Embryonic facial prominence (tissue), 1 donor: ENCODE data around the gene ONECUT3.

Experiments
- DNase-seq: peaks from one replicate; pipeline ENCODE4 v3.0.0-alpha.2; 2016; ENCODE audit errors: extremely low spot score

Gene ONECUT3

DNA sequence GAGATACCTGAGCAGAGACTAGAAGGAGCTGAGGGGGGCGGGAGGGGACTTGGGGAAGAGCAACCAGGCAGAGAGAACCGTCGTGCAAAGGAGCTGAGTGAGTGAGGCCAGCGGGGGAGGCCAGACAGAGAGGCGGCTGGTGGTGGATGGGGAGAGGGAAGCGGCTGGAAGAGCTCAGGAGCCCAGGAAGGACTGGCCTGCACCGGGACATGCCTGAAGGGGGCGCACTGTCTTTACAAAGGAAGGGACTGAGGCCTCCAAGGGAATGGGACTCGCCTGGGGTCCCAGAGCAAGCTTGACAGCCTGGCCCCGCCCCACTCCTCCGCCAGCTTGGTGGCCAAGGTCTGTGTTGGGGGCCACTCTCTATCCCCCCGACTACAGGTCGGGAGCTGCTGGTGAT is 14.9 kb downstream of the ONECUT3 start:
- no peak for DNase-seq

- no peak for DNase-seq
Measured at GRCh38 chr19:1768918-1769644, 15.8 kb downstream of the ONECUT3 start.

DNA sequence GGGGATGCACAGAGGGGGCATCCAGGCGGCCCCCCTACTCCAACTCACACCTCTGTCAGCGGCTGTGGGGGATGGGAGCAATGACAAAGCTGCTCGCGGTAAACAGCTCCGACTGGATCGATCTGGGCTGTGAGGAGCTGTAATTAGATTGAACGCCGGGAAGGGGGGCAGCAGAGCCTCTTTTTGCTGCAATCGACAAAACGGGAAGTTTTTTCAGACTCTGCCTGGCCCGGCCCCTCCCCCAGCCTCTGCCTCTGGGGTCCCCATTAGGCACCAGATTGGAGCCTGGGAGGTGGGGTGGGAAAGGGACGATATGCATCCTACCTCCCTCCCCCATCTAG is 16.3 kb downstream of the ONECUT3 start:
- DNase-seq = no peak

DNA sequence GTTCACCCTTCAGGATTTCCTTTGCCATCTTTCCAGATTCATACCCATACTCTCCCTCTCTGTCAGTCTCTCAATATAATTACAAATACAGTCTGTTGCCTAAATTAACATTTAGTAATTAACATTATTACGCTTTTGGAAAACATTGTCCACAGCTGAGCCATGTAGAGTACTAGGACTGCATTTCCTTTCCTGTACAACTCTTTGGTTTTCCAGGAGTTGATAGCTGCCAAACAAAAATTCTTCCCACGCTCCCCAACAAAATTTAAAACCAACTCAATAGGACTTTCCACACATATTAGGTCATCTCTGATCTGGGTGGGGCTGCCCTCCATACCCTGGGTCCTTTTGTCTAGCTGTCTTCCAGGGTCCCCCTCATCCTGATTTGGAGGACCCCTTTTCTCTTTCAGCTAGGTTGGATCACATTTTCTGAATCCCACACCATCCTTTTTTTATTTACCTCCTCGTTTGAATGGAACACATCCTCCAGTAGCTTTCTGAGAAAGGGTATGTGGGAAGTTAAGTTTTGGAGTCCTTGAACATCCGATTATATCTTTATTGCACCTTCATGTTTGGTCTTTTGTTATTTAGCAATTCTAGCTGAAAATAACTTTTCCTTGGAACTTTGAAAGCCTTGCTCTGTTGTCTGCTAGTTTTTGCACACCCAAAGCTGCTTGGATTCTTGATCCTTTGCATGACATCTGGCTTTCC is 17.7 kb downstream of the ONECUT3 start:
- DNase-seq = no peak

- no peak for DNase-seq
Measured at GRCh38 chr19:1773184-1773583, 19.9 kb downstream of the ONECUT3 start.

GRCh38 chr19:1774989-1775772 is 21.9 kb downstream of the ONECUT3 start:
- DNase-seq = no peak

DNA sequence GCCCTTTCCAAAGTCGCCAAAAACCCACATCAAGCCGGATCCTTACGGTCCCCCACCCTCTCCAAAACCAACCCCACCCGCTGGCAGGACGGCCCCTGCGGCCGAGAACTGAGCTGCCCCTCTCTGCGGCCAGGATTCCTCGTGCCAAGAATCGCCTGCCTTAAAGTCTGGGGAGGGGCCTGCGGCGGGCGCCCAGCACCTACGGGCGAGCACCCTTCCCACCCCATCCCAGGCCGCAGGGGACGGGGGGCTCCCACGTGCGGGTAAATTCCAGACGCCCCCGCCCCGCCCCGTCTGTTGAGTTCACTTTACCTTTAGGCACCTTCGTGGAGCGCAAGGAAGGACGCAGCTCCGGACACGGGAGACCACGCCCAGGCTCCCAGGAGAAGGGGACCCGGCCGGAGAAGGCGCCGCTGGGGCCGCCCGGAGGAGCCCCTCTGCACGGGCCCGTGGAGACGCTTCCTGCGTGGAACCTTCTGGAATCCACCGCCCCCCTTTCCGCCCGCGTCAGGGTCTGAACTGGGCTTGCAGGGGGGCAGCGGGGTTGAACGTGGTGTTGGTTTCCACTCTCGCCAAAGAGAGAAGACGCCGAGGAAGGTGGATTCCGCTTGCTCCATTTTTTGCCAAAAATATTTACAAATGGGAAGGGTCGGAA is 22.8 kb downstream of the ONECUT3 start:
- no peak for DNase-seq

GRCh38 chr19:1776606-1777147 is 23.4 kb downstream of the ONECUT3 start:
- no peak for DNase-seq

DNA sequence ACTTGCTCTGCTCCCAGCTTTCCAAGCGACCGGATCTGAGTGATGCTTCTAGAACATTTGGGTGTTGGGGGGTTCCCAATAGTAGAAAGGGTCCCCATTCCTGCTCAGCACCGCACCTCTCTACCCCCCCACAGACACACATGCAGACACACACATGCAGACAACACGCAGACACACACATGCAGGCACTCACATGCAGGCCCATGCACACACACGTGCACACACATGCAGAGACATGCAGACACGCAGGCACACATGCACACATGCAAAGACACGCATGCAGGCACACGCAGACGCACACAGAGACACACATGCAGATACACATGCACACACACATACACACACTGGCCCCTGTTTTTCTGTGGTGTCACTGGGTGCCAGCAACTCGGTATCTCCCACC is 23.8 kb downstream of the ONECUT3 start:
- DNase-seq = no peak

DNA sequence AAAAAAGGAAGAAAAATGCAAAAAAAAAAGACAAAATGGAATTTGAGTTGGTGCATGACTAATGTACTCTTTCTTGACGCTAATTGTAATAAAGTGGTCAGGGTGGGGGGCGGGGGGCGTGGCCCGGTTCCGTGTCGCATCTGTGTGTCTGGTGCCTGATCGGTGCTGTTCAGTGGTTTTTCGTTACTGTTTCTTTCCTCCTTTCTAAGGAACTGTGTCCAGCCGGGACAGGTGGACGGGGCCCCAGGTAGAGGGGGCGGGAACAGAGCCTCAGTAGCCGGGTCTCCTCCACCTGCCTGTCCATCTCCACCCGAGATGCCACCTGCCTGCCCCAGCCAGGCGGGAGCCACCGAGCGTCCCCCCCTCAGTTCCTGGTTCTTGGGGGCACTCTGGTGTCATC is 26.3 kb downstream of the ONECUT3 start:
- no peak for DNase-seq

DNA sequence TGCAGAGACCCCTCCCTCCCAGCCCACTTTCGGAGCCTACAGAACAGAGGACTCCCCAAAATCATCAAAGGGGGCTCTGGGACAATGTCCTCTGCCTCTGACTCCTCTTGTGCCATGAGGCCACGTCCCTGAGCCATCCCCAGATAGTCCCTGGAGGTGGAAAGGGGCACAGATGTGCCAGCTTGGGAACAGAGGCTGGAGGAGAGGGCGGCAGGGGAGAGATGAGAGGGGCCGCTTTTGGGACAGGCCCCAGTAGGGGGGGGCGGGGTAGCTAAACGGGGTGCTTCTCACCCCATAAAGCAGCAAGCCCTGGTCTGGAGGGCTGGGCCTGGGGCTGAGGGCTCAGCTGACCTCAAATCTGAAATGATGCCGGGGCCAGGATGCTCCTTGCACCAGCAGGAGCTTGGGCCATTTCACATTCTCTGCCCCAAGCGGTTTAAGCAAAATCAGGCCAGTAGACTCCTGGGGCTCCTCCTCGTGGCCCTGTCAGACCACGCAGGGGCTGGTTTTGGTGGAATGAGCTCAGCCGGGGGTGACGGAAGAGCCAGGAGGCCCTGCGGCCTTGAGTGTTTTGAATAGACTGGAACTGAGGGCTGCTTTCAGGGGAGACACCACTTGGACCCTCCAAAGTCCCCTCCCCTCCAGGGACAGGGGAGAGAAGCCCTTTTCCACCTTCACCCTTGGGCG is 27.1 kb downstream of the ONECUT3 start:
- DNase-seq = no peak

DNA sequence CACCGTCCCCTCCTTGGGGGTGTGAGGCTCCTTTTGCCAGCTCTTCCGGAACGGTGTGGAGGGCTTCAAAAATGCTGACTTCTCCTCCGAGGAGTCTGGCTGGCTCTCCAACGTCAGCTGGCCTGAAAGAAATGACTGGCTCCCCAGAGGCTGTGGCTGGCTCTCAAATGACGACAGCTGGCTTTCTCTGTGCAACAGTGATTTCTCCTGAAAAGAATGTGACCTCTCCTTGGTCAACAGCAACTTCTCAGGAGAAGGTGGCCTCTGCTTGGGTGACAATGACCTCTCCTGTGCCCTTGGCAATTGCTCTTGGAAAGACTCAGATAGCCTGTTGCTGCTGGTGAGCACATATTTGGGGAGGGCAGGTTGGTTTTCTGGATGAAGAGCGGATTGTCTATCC is 29.2 kb downstream of the ONECUT3 start:
- DNase-seq = no peak

DNA sequence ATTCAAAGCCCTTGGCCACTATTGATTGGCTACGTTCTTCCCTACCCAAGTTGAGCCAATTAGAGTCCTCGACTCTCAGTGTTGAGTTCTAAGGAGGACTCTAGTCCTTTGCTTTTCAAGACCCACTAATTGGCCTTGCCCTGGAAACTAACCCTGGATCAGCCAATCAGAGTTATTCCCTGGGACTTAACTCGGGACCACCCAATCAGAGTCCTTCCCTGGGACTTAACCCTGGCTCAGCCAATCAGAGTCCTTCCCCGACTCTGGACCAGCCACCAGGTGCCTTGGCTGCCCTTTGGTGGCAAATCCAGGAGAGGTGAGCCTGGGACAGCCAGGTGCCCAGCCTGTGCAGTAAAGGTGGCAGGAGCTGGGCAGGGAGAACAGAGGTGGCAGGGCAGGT is 30.0 kb downstream of the ONECUT3 start:
- no peak for DNase-seq

GRCh38 chr19:1783874-1784273 is 30.6 kb downstream of the ONECUT3 start:
- DNase-seq = no peak

DNA sequence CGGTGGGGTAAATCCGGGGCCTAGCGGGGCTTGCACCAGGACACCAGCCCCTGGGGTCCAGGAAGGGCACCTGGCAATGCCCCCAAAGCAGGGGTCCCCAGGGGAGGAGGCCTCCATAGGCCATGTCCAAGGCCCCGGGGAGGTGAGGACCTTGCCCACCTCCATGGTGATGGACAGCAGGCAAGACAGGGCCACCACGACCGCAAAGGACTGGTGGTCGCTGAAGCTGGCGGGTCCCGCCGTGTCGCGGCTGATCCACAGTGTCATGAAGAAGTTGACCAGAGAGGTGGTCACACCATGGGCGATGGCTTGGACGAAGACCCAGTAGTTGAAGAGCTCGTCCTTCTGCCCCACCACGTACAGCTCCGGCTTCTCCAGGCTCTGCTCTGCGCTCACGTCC is 32.0 kb downstream of the ONECUT3 start:
- DNase-seq = no peak

- DNase-seq = no peak
Measured at GRCh38 chr19:1786668-1787067, 33.4 kb downstream of the ONECUT3 start.

GRCh38 chr19:1787116-1787515 is 33.8 kb downstream of the ONECUT3 start:
- no peak for DNase-seq

- no peak for DNase-seq
Measured at GRCh38 chr19:1789261-1790041, 36.1 kb downstream of the ONECUT3 start.

GRCh38 chr19:1790054-1790792 is 36.9 kb downstream of the ONECUT3 start:
- no peak for DNase-seq

- DNase-seq = no peak
Measured at GRCh38 chr19:1791879-1792278, 38.6 kb downstream of the ONECUT3 start.
